Raji (cell line): ENCODE results near the gene KCNJ15.

ENCODE experiments used
- POLR2A ChIP-seq: IDR thresholded peaks from 2 replicates; pipeline ENCODE4 v1.6.1; 2011; ENCODE audit warnings: low read depth, low read length, control low read depth; ENCODE audit not compliant: insufficient read depth

The KCNJ15 gene

GRCh38 chr21:38341546-38342012 lies 84.8 kb downstream of the KCNJ15 start:
- no peak for TF ChIP-seq POLR2A

GRCh38 chr21:38342739-38343138 lies 85.9 kb downstream of the KCNJ15 start:
- TF ChIP-seq POLR2A = no peak

- no peak for TF ChIP-seq POLR2A
Measured at GRCh38 chr21:38343691-38344090, 86.9 kb downstream of the KCNJ15 start.

- no peak for TF ChIP-seq POLR2A
Measured at GRCh38 chr21:38346286-38346685, 89.5 kb downstream of the KCNJ15 start.

GRCh38 chr21:38349111-38349746 lies 92.4 kb downstream of the KCNJ15 start:
- no peak for TF ChIP-seq POLR2A

GRCh38 chr21:38349977-38350376 lies 93.2 kb downstream of the KCNJ15 start:
- TF ChIP-seq POLR2A = no peak

GRCh38 chr21:38350684-38351083 lies 93.9 kb downstream of the KCNJ15 start:
- TF ChIP-seq POLR2A = no peak

GRCh38 chr21:38351176-38351959 lies 94.6 kb downstream of the KCNJ15 start:
- TF ChIP-seq POLR2A = no peak

- TF ChIP-seq POLR2A = no peak
Measured at GRCh38 chr21:38351961-38352521, 95.2 kb downstream of the KCNJ15 start.

GRCh38 chr21:38352536-38353219 lies 95.9 kb downstream of the KCNJ15 start:
- no peak for TF ChIP-seq POLR2A

GRCh38 chr21:38354231-38354630 lies 97.4 kb downstream of the KCNJ15 start:
- TF ChIP-seq POLR2A = no peak

GRCh38 chr21:38354746-38355145 lies 98.0 kb downstream of the KCNJ15 start:
- TF ChIP-seq POLR2A = no peak

GRCh38 chr21:38355353-38355752 lies 98.6 kb downstream of the KCNJ15 start:
- no peak for TF ChIP-seq POLR2A

- TF ChIP-seq POLR2A = no peak
Measured at GRCh38 chr21:38355992-38356781, 99.4 kb downstream of the KCNJ15 start.
